AG09319 (cell line): ENCODE data around the gene KRT10.

Experiments used
- DNase-seq: peaks from one replicate; pipeline ENCODE4 v3.0.0-alpha.2; 2010; ENCODE audit warnings: low read depth; ENCODE audit errors: extremely low read depth
- CTCF ChIP-seq: IDR thresholded peaks from 2 replicates; pipeline ENCODE4 v1.5.1; 2011; ENCODE audit warnings: low read depth, mild to moderate bottlenecking, inconsistent platforms, low read length, moderate library complexity

The KRT10 gene

GRCh38 chr17:40822132-40822812 lies at the start of gene KRT10:
KRT10 (minus strand) TSS chr17:40822614; CDS start chr17:40822585, 29 bp downstream.
- DNase-seq: no peak

GRCh38 chr17:40871316-40871715 lies 48.9 kb upstream of the KRT10 start:
- DNase-seq: no peak
- TF ChIP-seq CTCF: no peak

More at GRCh38 chr17:40822132-40822812, at the start of gene KRT10:
- TF ChIP-seq CTCF: no peak

- TF ChIP-seq CTCF: no peak
- DNase-seq: no peak
Observed at GRCh38 chr17:40870136-40870535, 47.7 kb upstream of the KRT10 start.

- DNase-seq: no peak
- TF ChIP-seq CTCF: no peak
Observed at GRCh38 chr17:40866838-40867237, 44.4 kb upstream of the KRT10 start, which contains the start of gene KRT12. KRT12 (minus strand) TSS chr17:40867223; CDS start chr17:40867186, 37 bp downstream.

- DNase-seq: no peak
- no peak for TF ChIP-seq CTCF
Observed at GRCh38 chr17:40864661-40865390, 42.4 kb upstream of the KRT10 start.

GRCh38 chr17:40862985-40863733 lies 40.7 kb upstream of the KRT10 start:
- peak; percentile 4; the same call in 1 of the 2 replicates for TF ChIP-seq CTCF
- no peak for DNase-seq
